Transverse colon (tissue), 3 donors: Measurements from ENCODE around the gene SMIM44.
A peak's percentile ranks its signal among the peaks of the same experiment; 100 is the strongest.

ENCODE experiments used
- CTCF ChIP-seq, 5 experiments: fragments of 200-600 bp in 3 of 5; fragments of 450-650 bp in 2 of 5; sonication (generic) in 3 of 5; IDR thresholded peaks; 1 replicate in 2 of 5; 2 replicates in 3 of 5; pipeline ENCODE4 v1.5.1; 2016 to 2017; ENCODE audit warnings: antibody characterized with exemption in 5 of 5, inconsistent platforms in 3 of 5, mild to moderate bottlenecking in 2 of 5, moderate library complexity in 1 of 5
- POLR2A ChIP-seq: fragments of 450-650 bp; IDR thresholded peaks from one replicate; pipeline ENCODE4 v1.6.1; 2016; ENCODE audit warnings: antibody characterized with exemption, mild to moderate bottlenecking, moderate library complexity

- TF ChIP-seq CTCF (IDR thresholded peaks at IDR 0.05) (no peak), POLR2A (peak; percentile 58)
Measured at GRCh38 chr19:3500429-3501101, 17.3 kb upstream of the SMIM44 start, which contains the start of gene DOHH.
